HG02642 (cell line): ENCODE measurements around the gene HOXA2.

ENCODE experiments used
- ATAC-seq: cut with Tn5 transposase; IDR thresholded peaks from one replicate; pipeline ENCODE4 v1.9.1; 2021; ENCODE audit warnings: mild to moderate bottlenecking; ENCODE audit not compliant: unreplicated experiment, poor library complexity

HOXA2 gene

GRCh38 chr7:27088002-27088922 is 14.2 kb downstream of the HOXA2 start:
- no peak for ATAC-seq

- ATAC-seq: no peak
Measured at GRCh38 chr7:27083646-27084045, 18.8 kb downstream of the HOXA2 start.

GRCh38 chr7:27082171-27082570 is 20.3 kb downstream of the HOXA2 start:
- ATAC-seq: no peak

- no peak for ATAC-seq
Measured at GRCh38 chr7:27080844-27081436, 21.5 kb downstream of the HOXA2 start.

- no peak for ATAC-seq
Measured at GRCh38 chr7:27079234-27079975, 23.1 kb downstream of the HOXA2 start.

GRCh38 chr7:27078616-27079233 is 23.8 kb downstream of the HOXA2 start:
- ATAC-seq: no peak

- ATAC-seq: no peak
Measured at GRCh38 chr7:27073076-27073475, 29.4 kb downstream of the HOXA2 start.

- no peak for ATAC-seq
Measured at GRCh38 chr7:27071622-27072390, 30.7 kb downstream of the HOXA2 start.

GRCh38 chr7:27068259-27068658 is 34.2 kb downstream of the HOXA2 start:
- ATAC-seq: no peak

GRCh38 chr7:27066148-27066547 is 36.3 kb downstream of the HOXA2 start:
- ATAC-seq: no peak

- ATAC-seq: no peak
Measured at GRCh38 chr7:27065709-27066108, 36.8 kb downstream of the HOXA2 start.

GRCh38 chr7:27064661-27065060 is 37.8 kb downstream of the HOXA2 start:
- ATAC-seq: no peak

GRCh38 chr7:27064159-27064558 is 38.3 kb downstream of the HOXA2 start:
- no peak for ATAC-seq

- no peak for ATAC-seq
Measured at GRCh38 chr7:27062946-27063345, 39.5 kb downstream of the HOXA2 start.

GRCh38 chr7:27053153-27053552 is 49.3 kb downstream of the HOXA2 start:
- no peak for ATAC-seq

GRCh38 chr7:27051451-27051850 is 51.0 kb downstream of the HOXA2 start:
- ATAC-seq: no peak
